HG03460 (cell line): ENCODE data around the gene SELE.
A peak's percentile ranks its signal among the peaks of the same experiment; 100 is the strongest.
"Not testable (repeated sequence)": the region's sequence is repeated elsewhere in the genome, so short reads cannot be mapped to it uniquely, and the experiment has no call there.

Experiments
- ATAC-seq: cut with Tn5 transposase; IDR thresholded peaks from one replicate; pipeline ENCODE4 v1.9.1; 2021; ENCODE audit not compliant: unreplicated experiment

SELE gene

GRCh38 chr1:169683661-169684060, 50.2 kb downstream of the SELE start:
- ATAC-seq = no peak

- ATAC-seq = not testable (repeated sequence)
These were observed 50.7 kb downstream of the SELE start for GRCh38 chr1:169683168-169683567.

GRCh38 chr1:169682071-169682470, 51.8 kb downstream of the SELE start:
- ATAC-seq = no peak

- ATAC-seq = no peak
These were observed 52.7 kb downstream of the SELE start for GRCh38 chr1:169681140-169681539.

GRCh38 chr1:169680377-169681019, 53.4 kb downstream of the SELE start:
- peak; percentile 64 for ATAC-seq

- no peak for ATAC-seq
These were observed 54.2 kb downstream of the SELE start for GRCh38 chr1:169679692-169680091.

GRCh38 chr1:169676001-169676400, 57.9 kb downstream of the SELE start:
- ATAC-seq = no peak
